OCI-LY7 (cell line): Measurements from ENCODE around the gene SLC22A1. TPM values are rescaled to one million over a fixed set of nuclear protein-coding genes. Genes with fewer than 3 reads are reported as not detected.

Experiments
- Bru-seq: library from RNA; stranded (reverse); fragments of 400-500 nt; gene quantifications from one replicate; lab custom pipeline; 2021; lab: Mats Ljungman, UMichigan
- BruChase-seq, 2 experiments: library from RNA; stranded (reverse); fragments of 400-500 nt; gene quantifications; one replicate each; lab custom pipeline; 2021; lab: Mats Ljungman, UMichigan
- BruUV-seq: library from RNA; stranded (reverse); fragments of 400-500 nt; replicated peaks from 2 replicates; lab custom pipeline; 2021; lab: Mats Ljungman, UMichigan
- CTCF ChIA-PET: fragments of 300-600 bp; sonication (Branson Sonifier 250); formaldehyde crosslinking; loops from one replicate; lab custom pipeline; 2022; ENCODE audit warnings: antibody characterized with exemption; ENCODE audit not compliant: unreplicated experiment; lab: Charles Lee
- POLR2A ChIA-PET: fragments of 300-600 bp; sonication (Branson Sonifier 250); formaldehyde crosslinking; loops from one replicate; lab custom pipeline; 2022; ENCODE audit warnings: antibody characterized with exemption; lab: Charles Lee
- DNase-seq: peaks from one replicate; pipeline ENCODE4 v3.0.0-alpha.2; 2015; ENCODE audit warnings: low spot score
- H2AFZ ChIP-seq: fragments of 200-600 bp; sonication (generic), shearing (Covaris generic); 2 replicates; pipeline ENCODE4 v1.6.1; 2014; ENCODE audit warnings: mild to moderate bottlenecking, antibody characterized with exemption, low read length, moderate library complexity
- H3K27ac ChIP-seq: fragments of 200-600 bp; sonication (generic); 2 replicates; pipeline ENCODE4 v1.5.1; 2014; ENCODE audit warnings: mixed run types, low read depth, mild to moderate bottlenecking, moderate library complexity, low read length, inconsistent platforms; ENCODE audit not compliant: poor library complexity, severe bottlenecking
- H3K36me3 ChIP-seq: fragments of 200-600 bp; sonication (generic); 2 replicates; pipeline ENCODE4 v1.6.1; 2014; ENCODE audit warnings: mild to moderate bottlenecking, antibody characterized with exemption, low read length, moderate library complexity, mixed read lengths; ENCODE audit not compliant: insufficient read depth
- H3K4me1 ChIP-seq: fragments of 200-600 bp; sonication (generic); 2 replicates; pipeline ENCODE4 v1.5.1; 2014; ENCODE audit warnings: mild to moderate bottlenecking, low read length; ENCODE audit not compliant: insufficient read depth, poor library complexity, severe bottlenecking
- H3K4me2 ChIP-seq: fragments of 200-600 bp; sonication (generic); 2 replicates; pipeline ENCODE4 v1.6.1; 2014; ENCODE audit warnings: mild to moderate bottlenecking, low read length
- H3K4me3 ChIP-seq: fragments of 200-600 bp; sonication (generic); 2 replicates; pipeline ENCODE4 v1.5.1; 2014; ENCODE audit warnings: mild to moderate bottlenecking, low read depth, low read length; ENCODE audit not compliant: poor library complexity, severe bottlenecking
- H3K79me2 ChIP-seq: fragments of 200-600 bp; sonication (generic); 2 replicates; pipeline ENCODE4 v1.6.1; 2016; ENCODE audit warnings: low read depth, mild to moderate bottlenecking, low read length, moderate library complexity, mixed read lengths; ENCODE audit not compliant: insufficient read depth
- H3K9me2 ChIP-seq: fragments of 200-600 bp; sonication (generic); 2 replicates; pipeline ENCODE4 v1.6.1; 2016; ENCODE audit warnings: mild to moderate bottlenecking, low read length, mixed read lengths; ENCODE audit not compliant: insufficient read depth
- H3K9me3 ChIP-seq: fragments of 200-600 bp; sonication (generic); 2 replicates; pipeline ENCODE4 v1.6.1; 2014; ENCODE audit warnings: mild to moderate bottlenecking, mixed run types, low read length, mixed read lengths
- H4K20me1 ChIP-seq: fragments of 200-600 bp; sonication (generic); 2 replicates; pipeline ENCODE4 v1.6.1; 2014; ENCODE audit warnings: mild to moderate bottlenecking, antibody characterized with exemption, low read length, moderate library complexity, mixed read lengths; ENCODE audit not compliant: insufficient read depth
- EZH2phosphoT487 ChIP-seq: fragments of 200-600 bp; sonication (generic); IDR thresholded peaks from 2 replicates; pipeline ENCODE4 v1.6.1; 2018; ENCODE audit warnings: low read depth, borderline replicate concordance, mild to moderate bottlenecking, mixed run types, antibody characterized with exemption, low read length, moderate library complexity, mixed read lengths
- intact Hi-C: fragments of 100-400 bp; cut with micrococcal nuclease; formaldehyde crosslinking; loops from one replicate; pipeline ENCODE4 v1.10.0; 2022; ENCODE audit not compliant: unreplicated experiment
- long read RNA-seq: library from polyadenylated mRNA; stranded (forward); transcript quantifications from one replicate; pipeline ENCODE4 v2.0.0, GENCODE V29; 2022
- total RNA-seq, 2 experiments: library from RNA; depleted of rRNA in 1 of 2; stranded (reverse); fragments of >200 nt in 1 of 2; shearing (Covaris generic) in 1 of 2; gene quantifications; 2 replicates each; pipeline ENCODE4 v1.2.3, GENCODE V29; 2014 to 2022
- TF ChIP-seq, protein P1 (sequence below): fragments of 200-600 bp; sonication (generic); conservative IDR thresholded peaks from 2 replicates; pipeline ENCODE4 v1.5.1; 2014; ENCODE audit warnings: mild to moderate bottlenecking, antibody characterized with exemption, low read length, moderate library complexity, mixed read lengths

SLC22A1 gene
- total RNA-seq (2014; rRNA removed; shearing (Covaris generic)) (not detected in 2 replicates), total RNA-seq (2022) (0.35 TPM in 1 of 2 replicates, not detected in the other), Bru-seq, nascent RNA (percentile 25 among the genes with signal in this experiment), BruChase-seq, experiment 1, labeled RNA remaining after a 6-hour chase (percentile 19 among the genes with signal in this experiment), BruChase-seq, experiment 2, labeled RNA remaining after a 2-hour chase (percentile 18 among the genes with signal in this experiment)
- long read RNA-seq, result 0 reads

DNA sequence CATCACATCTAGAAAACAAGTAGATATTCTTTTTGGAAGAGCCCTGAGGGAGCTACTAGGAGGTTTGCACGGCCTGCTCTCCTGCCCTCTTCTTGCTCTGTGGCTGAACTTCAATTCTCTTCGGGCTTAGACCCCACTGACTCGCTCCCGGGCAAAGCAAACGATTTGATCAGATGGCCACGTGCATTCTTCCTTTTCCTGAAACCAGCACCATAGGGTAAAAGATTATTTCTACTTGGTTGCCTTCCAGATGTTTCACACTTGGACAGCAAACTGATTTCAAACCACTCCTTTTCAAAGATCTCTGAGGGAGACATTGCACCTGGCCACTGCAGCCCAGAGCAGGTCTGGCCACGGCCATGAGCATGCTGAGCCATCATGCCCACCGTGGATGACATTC lies at the start of gene SLC22A1:
Gene SLC22A1 (plus strand): TSS at position 258 of the 400 bp plus-strand sequence. CDS start 121 bp downstream, at position 379.
- Histone ChIP-seq H3K4me2 (no peak within 1 kb of the TSS), H3K9me3 (0 out of 2 replicates have a peak, but pooled peaks cover 7% of the 10 kb centered on the region), H3K9me2 (no peaks in the 10 kb centered on the region), H3K4me1 (no peaks in the 10 kb centered on the region), H2AFZ (no peak within 1 kb of the TSS), H3K27ac (no peak within 1 kb of the TSS), H3K4me3 (no peak within 1 kb of the TSS), H3K36me3 (no peaks in the 10 kb centered on the region), H3K79me2 (no peaks in the 10 kb centered on the region), H4K20me1 (no peaks in the 10 kb centered on the region)
- DNase-seq, result no peak
- intact Hi-C loops, result no loop called here
- no peak for TF ChIP-seq EZH2phosphoT487
- TF ChIP-seq, protein P1, sequence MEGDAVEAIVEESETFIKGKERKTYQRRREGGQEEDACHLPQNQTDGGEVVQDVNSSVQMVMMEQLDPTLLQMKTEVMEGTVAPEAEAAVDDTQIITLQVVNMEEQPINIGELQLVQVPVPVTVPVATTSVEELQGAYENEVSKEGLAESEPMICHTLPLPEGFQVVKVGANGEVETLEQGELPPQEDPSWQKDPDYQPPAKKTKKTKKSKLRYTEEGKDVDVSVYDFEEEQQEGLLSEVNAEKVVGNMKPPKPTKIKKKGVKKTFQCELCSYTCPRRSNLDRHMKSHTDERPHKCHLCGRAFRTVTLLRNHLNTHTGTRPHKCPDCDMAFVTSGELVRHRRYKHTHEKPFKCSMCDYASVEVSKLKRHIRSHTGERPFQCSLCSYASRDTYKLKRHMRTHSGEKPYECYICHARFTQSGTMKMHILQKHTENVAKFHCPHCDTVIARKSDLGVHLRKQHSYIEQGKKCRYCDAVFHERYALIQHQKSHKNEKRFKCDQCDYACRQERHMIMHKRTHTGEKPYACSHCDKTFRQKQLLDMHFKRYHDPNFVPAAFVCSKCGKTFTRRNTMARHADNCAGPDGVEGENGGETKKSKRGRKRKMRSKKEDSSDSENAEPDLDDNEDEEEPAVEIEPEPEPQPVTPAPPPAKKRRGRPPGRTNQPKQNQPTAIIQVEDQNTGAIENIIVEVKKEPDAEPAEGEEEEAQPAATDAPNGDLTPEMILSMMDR, result no peak
- ChIA-PET CTCF (no interaction called here), POLR2A (no interaction called here)
- no TSS peak for BruUV-seq

DNA sequence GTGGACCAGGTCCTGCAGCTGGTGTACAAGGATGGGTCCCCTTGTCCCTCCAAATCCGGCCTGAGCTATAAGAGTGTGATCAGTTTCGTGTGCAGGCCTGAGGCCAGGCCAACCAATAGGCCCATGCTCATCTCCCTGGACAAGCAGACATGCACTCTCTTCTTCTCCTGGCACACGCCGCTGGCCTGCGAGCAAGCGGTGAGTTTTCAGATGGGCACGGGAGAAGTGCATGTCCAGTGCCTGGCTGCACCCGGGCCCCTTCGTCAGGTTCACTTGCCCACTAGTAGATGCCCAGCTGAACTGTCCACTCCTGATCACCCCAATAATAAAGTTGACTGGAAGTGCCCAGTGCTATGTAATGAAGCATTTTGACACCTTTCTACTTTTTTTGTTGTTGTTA lies 48.3 kb upstream of the SLC22A1 start:
- DNase-seq, result no peak
- Histone ChIP-seq H3K79me2 (no peaks in the 10 kb centered on the region), H3K9me3 (no peaks in the 10 kb centered on the region), H2AFZ (no peak overlapping the region), H3K4me2 (no peak overlapping the region), H3K4me1 (peaks cover 25% of the 10 kb centered on the region), H3K9me2 (no peaks in the 10 kb centered on the region), H3K27ac (no peak overlapping the region), H4K20me1 (no peaks in the 10 kb centered on the region), H3K36me3 (peaks cover 66% of the 10 kb centered on the region), H3K4me3 (no peak overlapping the region)
- POLR2A ChIA-PET, result interaction anchor here (0.7 kb wide), 1 partner anchor 82 kb away, joined by 3 read pairs; no protein-coding TSS in a partner anchor
- intact Hi-C loops, result no loop called here
- TF ChIP-seq, protein P1, result no peak
- TF ChIP-seq EZH2phosphoT487, result no peak
- BruUV-seq, result TSS peak; percentile 30
- CTCF ChIA-PET, result no interaction called here

DNA sequence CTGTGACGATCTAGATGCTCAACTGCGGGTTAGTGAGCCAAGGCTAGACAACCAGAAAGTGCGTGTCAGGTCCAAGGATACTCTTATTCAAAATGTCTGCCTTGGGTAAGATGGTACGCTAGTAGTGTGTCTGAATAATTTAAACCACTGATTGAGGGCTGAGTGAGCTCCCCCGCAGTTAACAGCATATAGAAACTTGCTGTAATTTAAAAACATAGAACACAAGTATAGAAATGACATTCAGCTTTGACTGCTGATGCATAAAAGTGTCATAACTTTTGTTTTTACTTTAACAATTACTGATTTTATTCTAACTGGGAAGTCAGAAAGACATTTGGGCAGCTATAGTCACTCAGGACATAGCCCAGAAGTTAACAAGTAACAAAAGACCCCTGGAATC lies 45.6 kb upstream of the SLC22A1 start:
- H4K20me1 ChIP-seq, result no peaks in the 10 kb centered on the region
- H3K4me1 ChIP-seq, result no peaks in the 10 kb centered on the region
- no peaks in the 10 kb centered on the region for H3K9me2 ChIP-seq
- no peaks in the 10 kb centered on the region for H3K9me3 ChIP-seq
- H3K79me2 ChIP-seq, result no peaks in the 10 kb centered on the region
- no peak for DNase-seq
- BruUV-seq, result no TSS peak
- H2AFZ ChIP-seq, result no peak overlapping the region
- intact Hi-C loops, result no loop called here
- TF ChIP-seq, protein P1, result no peak
- no peak for TF ChIP-seq EZH2phosphoT487
- POLR2A ChIA-PET, result interaction anchor here (0.6 kb wide), 1 partner anchor 421 kb away, joined by 3 read pairs; no protein-coding TSS in a partner anchor
- no peak overlapping the region for H3K27ac ChIP-seq
- H3K4me3 ChIP-seq, result no peak overlapping the region
- H3K36me3 ChIP-seq, result peaks cover 62% of the 10 kb centered on the region
- CTCF ChIA-PET, result no interaction called here
- H3K4me2 ChIP-seq, result no peak overlapping the region
